OCI-M2 (cell line): ENCODE measurements around the gene NIT1.
A peak's percentile ranks its signal among the peaks of the same experiment; 100 is the strongest.
"Not testable (repeated sequence)": the region's sequence is repeated elsewhere in the genome, so short reads cannot be mapped to it uniquely, and the experiment has no call there.

Experiments
- DNase-seq: peaks from one replicate; lab custom pipeline; 2025; ENCODE audit not compliant: unreplicated experiment; lab: John Stamatoyannopoulos, UW

Gene NIT1

GRCh38 chr1:161111527-161111926 lies 6.4 kb upstream of the NIT1 start:
- no peak for DNase-seq

- no peak for DNase-seq
Observed at GRCh38 chr1:161113915-161114314, 4.0 kb upstream of the NIT1 start.

- DNase-seq, result no peak
Observed at GRCh38 chr1:161114556-161114955, 3.3 kb upstream of the NIT1 start.

GRCh38 chr1:161115132-161115711 lies 2.7 kb upstream of the NIT1 start:
- no peak for DNase-seq

GRCh38 chr1:161115961-161116360 lies 1.9 kb upstream of the NIT1 start:
- not testable (repeated sequence) for DNase-seq

- no peak for DNase-seq
Observed at GRCh38 chr1:161119092-161119903, 1.4 kb downstream of the NIT1 start.

- no peak for DNase-seq
Observed at GRCh38 chr1:161121042-161121650, 3.2 kb downstream of the NIT1 start.

GRCh38 chr1:161121834-161122233 lies 3.9 kb downstream of the NIT1 start:
- no peak for DNase-seq

GRCh38 chr1:161122967-161123366 lies 5.1 kb downstream of the NIT1 start:
- DNase-seq, result no peak

- no peak for DNase-seq
Observed at GRCh38 chr1:161127649-161128048, 9.7 kb downstream of the NIT1 start.

- DNase-seq, result no peak
Observed at GRCh38 chr1:161128591-161129420, 10.9 kb downstream of the NIT1 start.

- DNase-seq, result no peak
Observed at GRCh38 chr1:161130266-161130665, 12.4 kb downstream of the NIT1 start.

GRCh38 chr1:161131523-161132409 lies 13.9 kb downstream of the NIT1 start:
- DNase-seq, result no peak

- DNase-seq, result peak; percentile 82
Observed at GRCh38 chr1:161132410-161133219, 14.7 kb downstream of the NIT1 start, which contains the start of gene DEDD. TSS of gene DEDD (minus strand) at chr1:161132667. CDS start at chr1:161124462, 8,205 bp downstream.

GRCh38 chr1:161133220-161133740 lies 15.4 kb downstream of the NIT1 start:
- no peak for DNase-seq

GRCh38 chr1:161137881-161138280 lies 20.0 kb downstream of the NIT1 start:
- DNase-seq, result no peak

- no peak for DNase-seq
Observed at GRCh38 chr1:161138431-161138830, 20.5 kb downstream of the NIT1 start.

- DNase-seq, result peak; percentile 4
Observed at GRCh38 chr1:161139766-161140165, 21.9 kb downstream of the NIT1 start.

- DNase-seq, result no peak
Observed at GRCh38 chr1:161140755-161141400, 23.0 kb downstream of the NIT1 start.
